ENCODE data around the gene TIMP2.

- no peak for TF ChIP-seq EZH2 (IDR thresholded peaks at IDR 0.05; ENCODE audit: insufficient read depth, poor library complexity, severe bottlenecking)
- 0 out of 2 replicates have a peak, but pooled peaks have one; percentile 40 for TF ChIP-seq EZH2phosphoT487 (IDR thresholded peaks at IDR 0.05; ENCODE audit: insufficient read depth, low read depth)
These were observed 42.1 kb downstream of the TIMP2 start for GRCh38 chr17:78883089-78883532.

All from GM23248 (cell line).